Inferior parietal cortex (tissue), 1 donor: Measurements from ENCODE around the gene FXYD7.
"Not testable (repeated sequence)": the region's sequence is repeated elsewhere in the genome, so short reads cannot be mapped to it uniquely, and the experiment has no call there.

Experiments
- DNase-seq: peaks from one replicate; pipeline ENCODE4 v3.0.0-alpha.2; 2016; ENCODE audit errors: extremely low spot score

Gene FXYD7

GRCh38 chr19:35165200-35166058, 22.4 kb downstream of the FXYD7 start:
- no peak for DNase-seq

GRCh38 chr19:35166100-35167063, 23.3 kb downstream of the FXYD7 start:
- DNase-seq, result peak; percentile 35

GRCh38 chr19:35167251-35168119, 24.4 kb downstream of the FXYD7 start:
- DNase-seq, result no peak

DNA sequence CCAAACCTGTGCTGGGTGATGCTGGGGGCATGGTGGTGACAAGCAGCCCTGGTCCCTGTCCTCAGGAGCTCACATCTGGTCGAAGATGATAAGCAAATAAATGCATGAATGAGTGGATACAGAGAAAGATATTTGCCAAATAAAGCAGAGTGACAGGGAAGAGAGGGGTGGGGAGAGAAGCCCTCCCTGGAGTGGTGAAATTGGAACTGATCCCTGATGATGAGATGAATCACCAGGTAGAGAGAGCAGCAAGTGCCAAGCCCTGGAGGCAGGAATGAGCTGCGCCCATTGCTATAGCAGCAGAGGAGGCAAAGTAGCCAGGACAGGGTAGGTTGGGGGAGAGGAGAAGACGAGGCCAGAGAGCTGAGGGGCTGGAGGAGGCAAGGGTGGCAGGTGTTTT, 25.1 kb downstream of the FXYD7 start:
- no peak for DNase-seq

DNA sequence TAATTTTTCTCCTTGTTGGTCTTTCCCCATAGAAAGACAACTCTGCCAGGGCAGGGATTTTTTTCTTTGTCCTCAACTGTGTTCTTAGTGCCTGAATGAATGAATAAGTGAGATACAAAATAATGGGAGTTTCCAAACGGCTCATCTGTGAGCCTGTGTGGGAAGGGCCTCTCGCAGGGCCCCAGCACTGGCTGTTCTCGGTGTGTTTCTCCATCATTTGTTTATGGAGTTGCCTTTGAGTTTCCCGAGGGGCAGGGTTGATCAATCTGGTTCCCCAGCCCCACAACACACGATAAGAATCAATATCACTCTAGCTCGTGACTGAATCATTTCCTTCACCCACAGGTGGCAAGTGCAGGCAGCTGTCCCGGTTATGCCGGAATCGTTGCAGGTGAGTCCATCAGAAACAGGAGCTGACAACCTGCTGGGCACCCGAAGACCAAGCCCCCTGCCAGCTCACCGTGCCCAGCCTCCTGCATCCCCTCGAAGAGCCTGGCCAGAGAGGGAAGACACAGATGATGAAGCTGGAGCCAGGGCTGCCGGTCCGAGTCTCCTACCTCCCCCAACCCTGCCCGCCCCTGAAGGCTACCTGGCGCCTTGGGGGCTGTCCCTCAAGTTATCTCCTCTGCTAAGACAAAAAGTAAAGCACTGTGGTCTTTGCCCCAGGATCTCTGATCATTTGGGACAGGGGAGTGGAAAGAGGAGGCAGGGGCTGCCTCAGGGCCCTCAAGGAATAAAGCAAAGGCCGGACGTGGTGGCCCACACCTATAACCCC, 26.4 kb downstream of the FXYD7 start:
- DNase-seq, result no peak

DNA sequence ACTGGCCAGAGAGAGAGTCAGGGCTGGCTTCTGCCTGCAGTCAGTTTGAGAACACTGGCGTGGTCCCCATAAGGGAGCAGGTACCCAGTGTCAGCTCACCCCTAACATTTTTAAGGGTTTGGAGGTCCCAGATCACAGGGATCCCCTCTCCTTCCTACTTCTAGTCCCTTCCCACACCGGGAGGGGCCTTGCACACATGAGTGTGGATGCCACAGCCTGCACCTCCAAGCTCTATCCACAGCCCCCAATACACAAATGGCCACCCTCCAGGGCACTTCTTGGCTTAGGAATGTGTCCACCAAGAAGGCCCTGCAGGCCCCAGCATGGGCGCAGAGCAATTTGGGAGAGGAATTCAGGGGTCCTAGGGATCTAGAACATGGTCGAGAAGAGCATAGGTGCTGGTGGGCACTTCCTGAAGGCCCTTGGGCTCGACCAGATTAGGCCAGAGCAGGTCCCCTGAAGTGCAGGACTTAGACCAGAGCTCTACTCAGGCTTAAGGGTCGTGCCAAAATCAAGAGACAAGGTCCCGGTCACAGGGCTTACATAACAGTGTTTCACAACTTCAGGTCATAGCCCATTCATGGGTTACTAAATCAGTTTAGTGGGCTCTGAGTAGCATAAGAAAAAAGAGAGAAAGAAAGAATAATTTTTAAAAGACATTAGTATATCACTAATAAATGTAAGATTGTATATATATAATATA, 27.5 kb downstream of the FXYD7 start:
- DNase-seq, result no peak

- no peak for DNase-seq
Measured at GRCh38 chr19:35171730-35172129, 28.7 kb downstream of the FXYD7 start.

DNA sequence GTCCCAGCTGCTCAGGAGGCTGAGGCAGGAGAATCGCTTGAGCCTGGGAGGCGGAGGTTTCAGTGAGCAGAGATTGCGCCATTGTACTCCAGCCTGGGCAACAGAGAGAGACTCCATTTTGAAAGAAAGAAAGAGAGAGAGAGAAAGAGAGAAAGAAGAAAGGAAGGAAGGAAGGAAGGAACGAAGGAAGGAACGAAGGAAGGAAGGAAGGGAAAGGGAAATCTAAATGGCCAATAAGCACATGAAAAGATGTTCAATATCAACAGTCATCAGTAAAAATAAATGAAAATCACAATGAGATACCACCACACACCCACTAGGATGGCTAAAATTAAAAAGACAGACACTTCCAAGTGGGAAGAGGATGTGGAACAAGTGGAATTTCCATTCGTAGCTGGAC, 31.2 kb downstream of the FXYD7 start:
- no peak for DNase-seq

GRCh38 chr19:35176181-35176570, 33.1 kb downstream of the FXYD7 start:
- no peak for DNase-seq

GRCh38 chr19:35177377-35178274, 34.6 kb downstream of the FXYD7 start:
- no peak for DNase-seq

DNA sequence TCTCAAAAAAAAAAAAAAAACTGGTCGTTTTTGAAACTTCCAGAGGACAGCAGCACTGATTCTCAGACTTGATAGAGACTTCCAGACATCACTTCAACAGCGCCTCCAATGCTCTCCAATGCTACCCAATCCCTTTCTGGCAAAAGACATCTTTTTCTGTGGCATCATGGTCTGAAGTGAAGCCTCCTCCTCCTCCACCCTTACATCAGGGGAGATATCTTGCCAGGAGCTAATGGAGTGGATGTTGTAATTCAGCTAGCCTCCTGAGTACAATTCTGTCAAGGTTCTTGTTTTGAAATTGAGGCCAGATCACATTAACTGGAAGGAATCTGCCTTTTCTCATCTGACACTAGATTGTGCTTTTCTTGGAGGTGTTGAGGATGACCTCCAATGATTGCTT, 35.6 kb downstream of the FXYD7 start:
- DNase-seq, result no peak

DNA sequence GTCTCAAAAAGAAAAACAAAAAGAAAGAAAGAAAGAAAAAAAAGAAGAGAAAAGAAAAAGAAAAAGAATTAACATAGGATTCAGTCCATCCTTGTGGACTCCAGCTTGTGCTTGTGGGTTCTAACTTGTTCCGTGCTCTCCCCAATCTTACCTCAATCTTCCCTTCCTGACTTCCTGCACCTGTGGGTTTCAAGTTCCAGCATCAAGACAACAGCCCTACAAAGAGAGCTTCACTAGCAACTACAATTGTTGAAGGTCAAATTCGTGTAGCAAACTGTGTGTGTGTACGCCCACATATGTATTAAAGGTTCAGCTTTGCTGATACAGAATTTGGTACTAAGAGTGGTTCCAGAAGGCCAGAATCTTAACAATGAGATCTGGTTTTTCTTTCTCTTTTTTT, 36.8 kb downstream of the FXYD7 start:
- no peak for DNase-seq

GRCh38 chr19:35181387-35181786, 38.3 kb downstream of the FXYD7 start:
- no peak for DNase-seq

- no peak for DNase-seq
Measured at GRCh38 chr19:35184267-35184666, 41.2 kb downstream of the FXYD7 start.

DNA sequence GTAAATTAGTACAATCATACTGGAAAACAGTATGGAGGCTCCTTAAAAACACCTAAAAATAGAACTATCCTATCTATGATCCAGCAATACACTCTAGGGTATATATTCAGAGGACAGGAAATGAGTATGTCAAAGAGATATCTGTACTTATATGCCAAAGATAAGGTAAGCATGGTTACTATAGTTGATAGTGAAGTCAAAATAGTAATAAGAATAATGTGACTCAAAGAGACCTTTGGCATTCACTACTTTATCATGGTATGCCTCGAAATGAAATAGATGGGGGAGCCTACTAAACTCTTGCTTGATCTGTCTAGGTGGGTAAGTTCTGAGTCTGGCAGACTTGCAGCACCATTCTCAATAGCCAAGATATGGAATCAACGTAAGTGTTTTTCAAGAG, 41.8 kb downstream of the FXYD7 start:
- no peak for DNase-seq

DNA sequence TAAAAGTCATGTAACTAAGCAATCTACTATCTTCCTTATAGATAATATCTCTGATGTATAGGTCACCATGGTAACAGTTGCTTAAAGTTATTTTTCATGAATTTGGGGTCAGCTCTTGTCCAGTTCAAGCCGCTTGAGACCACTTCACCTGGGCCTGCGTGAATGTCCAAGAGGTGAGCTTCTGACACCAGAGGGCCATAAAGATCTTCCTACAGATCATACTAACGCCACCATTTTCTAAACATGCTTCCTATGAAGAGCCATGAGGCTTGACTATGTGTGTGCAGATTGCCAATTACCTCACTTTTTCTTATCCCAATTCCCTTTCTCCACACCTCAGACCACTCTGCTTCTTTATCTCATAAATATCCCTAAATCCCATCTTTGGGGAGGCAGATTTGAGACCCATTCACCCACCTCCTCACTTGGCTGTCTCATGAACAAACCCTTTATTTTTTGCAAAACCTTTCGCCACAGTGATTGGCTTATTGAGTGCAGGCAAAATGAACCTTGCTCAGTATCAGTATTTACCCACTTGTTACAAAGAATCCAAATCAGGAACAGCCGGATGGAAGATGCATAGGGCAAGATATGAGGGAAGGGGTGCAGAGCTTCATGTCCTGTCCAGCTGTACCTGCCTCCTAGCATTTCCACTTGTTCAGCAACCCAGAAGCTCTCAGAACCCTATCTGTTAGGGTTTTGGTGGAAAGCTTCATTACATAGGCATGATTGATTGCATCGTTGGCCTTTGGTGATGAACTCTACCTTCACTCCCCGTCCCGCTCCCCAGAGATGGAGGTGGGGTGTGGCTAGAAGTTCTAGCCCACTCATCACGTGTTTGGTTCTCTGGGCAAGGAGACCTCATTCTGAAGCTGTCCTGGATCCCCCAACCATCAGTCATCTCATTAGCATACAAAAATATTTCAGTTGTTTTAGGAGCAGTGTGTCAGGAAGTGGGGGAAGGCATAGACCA, 51.2 kb downstream of the FXYD7 start:
- DNase-seq, result no peak

DNA sequence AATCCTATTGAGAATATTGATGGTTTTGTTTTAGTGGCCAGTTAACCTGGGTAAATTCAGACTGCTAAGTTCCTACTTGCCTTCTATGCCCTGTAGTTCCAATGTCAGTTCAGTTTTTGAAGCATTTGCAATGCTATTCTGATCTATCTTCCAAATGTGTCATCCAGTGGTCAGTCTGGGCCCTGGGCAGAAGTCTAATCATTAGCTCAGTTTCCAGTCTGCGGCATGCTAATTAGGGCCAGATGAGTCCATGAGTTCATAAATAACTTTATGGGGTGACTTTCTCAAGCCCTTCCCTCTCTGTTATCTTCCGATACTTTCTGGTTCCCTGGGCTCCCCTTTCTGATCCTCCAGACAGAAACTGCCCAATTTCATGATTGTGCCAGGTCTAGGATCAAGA, 52.8 kb downstream of the FXYD7 start:
- DNase-seq, result no peak

DNA sequence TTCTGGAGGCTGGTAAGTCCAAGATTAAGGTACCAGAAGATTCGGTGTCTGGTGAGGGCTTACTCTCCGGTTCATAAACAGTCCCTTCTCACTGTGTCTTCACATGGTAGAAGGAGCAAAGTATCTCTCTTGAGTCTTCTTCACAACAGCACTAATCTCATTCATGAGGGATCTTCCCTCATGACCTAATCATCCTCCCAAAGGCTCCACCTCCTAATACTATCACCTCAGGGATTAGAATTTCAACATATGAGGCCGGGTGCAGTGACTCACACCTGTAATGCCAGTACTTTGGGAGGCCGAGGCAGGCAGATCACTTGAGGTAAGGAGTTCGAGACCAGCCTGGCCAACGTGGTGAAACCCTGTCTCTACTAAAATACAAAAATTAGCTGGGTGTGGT, 53.8 kb downstream of the FXYD7 start:
- not testable (repeated sequence) for DNase-seq
